ENCODE measurements around the gene FHL3.

- TF ChIP-seq CTCF (IDR thresholded peaks at IDR 0.05 in 8 of 11, conservative IDR thresholded peaks at IDR 0.05 in 3 of 11) (no peak), POLR2A (IDR thresholded peaks at IDR 0.05) (no peak), POLR2AphosphoS5 (IDR thresholded peaks at IDR 0.05) (no peak)
These were observed 9.6 kb upstream of the FHL3 start for GRCh38 chr1:38014724-38015424.

All from spleen (tissue), 7 donors.